K562 (cell line): ENCODE results near the gene TMEM127. TPM values are rescaled to one million over a fixed set of nuclear protein-coding genes. Genes with fewer than 3 reads are reported as not detected.

Experiments
- BCOR ChIP-seq: fragments of 450-650 bp; IDR thresholded peaks from 2 replicates; pipeline ENCODE4 v1.6.1; 2016
- BHLHE40 ChIP-seq: IDR thresholded peaks from 2 replicates; pipeline ENCODE4 v1.6.1; 2011; ENCODE audit warnings: low read length, improper control_type of control experiment
- CBX1 ChIP-seq: sonication (generic); IDR thresholded peaks from 2 replicates; pipeline ENCODE4 v1.6.1; 2016; ENCODE audit warnings: antibody characterized with exemption, low read depth, mild to moderate bottlenecking
- CREB1 ChIP-seq, 2 experiments: sonication (generic) in 1 of 2; formaldehyde crosslinking in 1 of 2; IDR thresholded peaks; 2 replicates each; pipeline versions ENCODE4 v1.6.1 to v1.8.0; 2012 to 2022; ENCODE audit warnings: inconsistent platforms in 1 of 2, mild to moderate bottlenecking in 1 of 2, missing genetic modification reagents in 1 of 2, moderate library complexity in 1 of 2
- CREM ChIP-seq: IDR thresholded peaks from 2 replicates; pipeline ENCODE4 v1.6.1; 2014; ENCODE audit warnings: antibody characterized with exemption, low read depth
- EP400 ChIP-seq: fragments of 450-650 bp; IDR thresholded peaks from 2 replicates; pipeline ENCODE4 v1.6.1; 2017; ENCODE audit warnings: antibody characterized with exemption, mild to moderate bottlenecking, moderate library complexity
- ESRRA ChIP-seq: fragments of 450-650 bp; IDR thresholded peaks from 2 replicates; pipeline ENCODE4 v1.6.1; 2014; ENCODE audit warnings: low read depth, mild to moderate bottlenecking, moderate library complexity, borderline replicate concordance
- FOS ChIP-seq: IDR thresholded peaks from 3 replicates; pipeline ENCODE4 v1.6.1; 2011; ENCODE audit not compliant: insufficient read length; ENCODE audit errors: extremely low read depth
- FOXP4 ChIP-seq: sonication (generic); formaldehyde crosslinking; IDR thresholded peaks from 2 replicates; pipeline ENCODE4 v1.8.0; 2022; ENCODE audit warnings: mild to moderate bottlenecking, missing genetic modification reagents, borderline replicate concordance
- HDGF ChIP-seq: fragments of 450-650 bp; IDR thresholded peaks from 2 replicates; pipeline ENCODE4 v1.6.1; 2016
- KAT2B ChIP-seq: IDR thresholded peaks from one replicate; pipeline ENCODE4 v1.6.1; 2012; ENCODE audit warnings: low read depth, mild to moderate bottlenecking, control low read depth, inconsistent platforms, low read length, moderate library complexity
- NELFE ChIP-seq: IDR thresholded peaks from 2 replicates; pipeline ENCODE4 v1.6.1; 2011; ENCODE audit warnings: mild to moderate bottlenecking; ENCODE audit not compliant: insufficient read depth, insufficient read length
- NFIC ChIP-seq: fragments of 450-650 bp; IDR thresholded peaks from 2 replicates; pipeline ENCODE4 v1.6.1; 2017; ENCODE audit warnings: mild to moderate bottlenecking, inconsistent platforms
- NKRF ChIP-seq: fragments of 450-650 bp; IDR thresholded peaks from 2 replicates; pipeline ENCODE4 v1.6.1; 2016; ENCODE audit warnings: borderline replicate concordance
- SAFB ChIP-seq: fragments of 200-400 bp; formaldehyde crosslinking; IDR thresholded peaks from 2 replicates; pipeline ENCODE4 v1.6.1; 2017; ENCODE audit warnings: low read depth, low read length, borderline replicate concordance
- SFPQ ChIP-seq: fragments of 200-400 bp; formaldehyde crosslinking; IDR thresholded peaks from 2 replicates; pipeline ENCODE4 v1.6.1; 2017; ENCODE audit warnings: mild to moderate bottlenecking, low read depth, low read length, moderate library complexity
- SUPT5H ChIP-seq: fragments of 450-650 bp; IDR thresholded peaks from 2 replicates; pipeline ENCODE4 v1.6.1; 2016
- TARDBP ChIP-seq: fragments of 450-650 bp; IDR thresholded peaks from 2 replicates; pipeline ENCODE4 v1.6.1; 2016
- TGIF2 ChIP-seq: sonication (generic); formaldehyde crosslinking; IDR thresholded peaks from 2 replicates; pipeline ENCODE4 v1.8.1; 2022; ENCODE audit warnings: mild to moderate bottlenecking, missing genetic modification reagents, moderate library complexity
- WHSC1 ChIP-seq: IDR thresholded peaks from one replicate; pipeline ENCODE4 v1.6.1; 2012; ENCODE audit warnings: low read length, control low read depth, inconsistent platforms
- ZBTB7A ChIP-seq: IDR thresholded peaks from 2 replicates; pipeline ENCODE4 v1.6.1; 2011; ENCODE audit warnings: low read depth, mild to moderate bottlenecking, low read length, moderate library complexity, borderline replicate concordance; ENCODE audit not compliant: control insufficient read depth
- ZC3H11A ChIP-seq: IDR thresholded peaks from 2 replicates; pipeline ENCODE4 v1.6.1; 2012; ENCODE audit warnings: low read depth, low read length, improper control_type of control experiment
- ZNF347 ChIP-seq: fragments of 450-650 bp; formaldehyde crosslinking; IDR thresholded peaks from 2 replicates; pipeline ENCODE4 v1.4.0; 2020; ENCODE audit warnings: low read depth, mild to moderate bottlenecking, moderate library complexity
- polyA plus RNA-seq, 8 experiments: library from polyadenylated mRNA; depleted of rRNA in 4 of 8; stranded (reverse) in 5 of 8; unstranded in 3 of 8; fragments of >200 nt; fragmentation: Nextera tagmentation in 2 of 8; fragmentation: Illumina TruSeq in 1 of 8; extraction: Ambion mirVana in 2 of 8; extraction: Trizol in 1 of 8; gene quantifications; 2 replicates each; pipeline versions ENCODE4 v1.2.1 to v1.2.3, GENCODE V29; 2011 to 2014; ENCODE audit warnings: inconsistent platforms in 1 of 8, missing spikeins in 1 of 8
- total RNA-seq, 7 experiments: library from RNA; depleted of rRNA in 6 of 7; stranded (reverse); fragments of >200 nt in 6 of 7; fragmentation: Illumina TruSeq in 2 of 7; extraction: Trizol in 2 of 7; gene quantifications; 2 replicates each; pipeline versions ENCODE4 v1.2.1 to v1.2.3, GENCODE V29; 2011 to 2021; ENCODE audit warnings: low replicate concordance in 1 of 7

The TMEM127 gene
- total and polyA plus RNA-seq, 9 of the 15 experiments (the other 6 are each of a cell fraction or from before 2014, with no cell fraction given) = 1.7 to 20.0 (median 9.9) TPM

GRCh38 chr2:96208143-96209010, 57.4 kb downstream of the TMEM127 start, which contains the start of gene STARD7 (continued):
- no peak for TF ChIP-seq SFPQ
- no peak for TF ChIP-seq SAFB
- peak; percentile 96 for TF ChIP-seq SUPT5H
- TF ChIP-seq BCOR = peak; percentile 38
- TF ChIP-seq CREB1 (IDR thresholded peaks at IDR 0.05) = peak; percentile 73; the same call in 1 of the 2 replicates
- peak; percentile 82 for TF ChIP-seq CREB1 (CRISPR knock-in tag; IDR thresholded peaks at IDR 0.05)
- peak; percentile 98 for TF ChIP-seq ESRRA
- no peak for TF ChIP-seq KAT2B
- 0 out of 2 replicates have a peak, but pooled peaks have one; percentile 74 for TF ChIP-seq FOXP4
- TF ChIP-seq NFIC = peak; percentile 37; the same call in 1 of the 2 replicates
- no peak for TF ChIP-seq NELFE
- peak; percentile 96 for TF ChIP-seq BHLHE40
- TF ChIP-seq ZC3H11A = 0 out of 2 replicates have a peak, but pooled peaks have one; percentile 62
- peak; percentile 16; the same call in 1 of the 2 replicates for TF ChIP-seq TGIF2
- no peak for TF ChIP-seq HDGF
- TF ChIP-seq EP400 = peak; percentile 98
- TF ChIP-seq WHSC1 = no peak
- peak; percentile 61; the same call in 1 of the 2 replicates for TF ChIP-seq CBX1
- peak; percentile 86 for TF ChIP-seq CREM
- 0 out of 2 replicates have a peak, but pooled peaks have one; percentile 50 for TF ChIP-seq TARDBP
- TF ChIP-seq FOS = peak; percentile 94
- peak; percentile 81 for TF ChIP-seq ZBTB7A
- no peak for TF ChIP-seq ZNF347 (CRISPR knock-in tag)
- peak; percentile 80 for TF ChIP-seq NKRF
